ENCODE measurements around the gene NTN1. TPM values are rescaled to one million over a fixed set of nuclear protein-coding genes. Genes with fewer than 3 reads are reported as not detected.

NTN1 gene
- total and polyA plus RNA-seq, 2 of the 13 experiments (the other 11 are each of a cell fraction or from before 2014, with no cell fraction given), result 0.04 to 0.05 TPM

DNA sequence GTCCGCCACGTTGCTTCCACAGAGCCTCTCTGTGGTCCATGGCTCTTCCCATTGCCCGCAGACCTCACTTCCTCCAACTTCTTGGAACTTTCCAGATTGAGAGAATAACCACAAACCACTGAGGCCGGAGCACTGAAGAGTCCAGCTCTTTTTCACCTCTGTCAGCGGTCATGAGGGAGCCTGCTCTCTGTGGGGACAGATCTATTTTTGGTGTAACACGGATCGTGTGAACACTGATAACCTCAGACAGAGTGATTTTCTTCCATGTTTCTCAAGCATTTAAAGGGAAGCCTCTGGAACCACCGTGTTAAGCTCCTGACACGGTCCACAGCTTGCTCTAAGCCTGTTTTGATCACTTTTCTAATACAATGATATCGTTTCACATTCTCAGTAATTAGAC, 49.7 kb downstream of the NTN1 start (continued):
- no peak for TF ChIP-seq ZBTB26 (CRISPR knock-in tag; IDR thresholded peaks at IDR 0.05; ENCODE audit: borderline replicate concordance)
- no peak for TF ChIP-seq CCDC6 (CRISPR knock-in tag; IDR thresholded peaks at IDR 0.05)
- no peak for TF ChIP-seq ZNF660 (CRISPR knock-in tag; IDR thresholded peaks at IDR 0.05; ENCODE audit: borderline replicate concordance, low read depth)
- TF ChIP-seq ZNF598 (CRISPR knock-in tag; IDR thresholded peaks at IDR 0.05; ENCODE audit: borderline replicate concordance), result no peak
- no peak for TF ChIP-seq ZNF749 (CRISPR knock-in tag; IDR thresholded peaks at IDR 0.05; ENCODE audit: borderline replicate concordance)
- TF ChIP-seq FOXC1 (CRISPR knock-in tag; IDR thresholded peaks at IDR 0.05; ENCODE audit: borderline replicate concordance), result no peak
- TF ChIP-seq KLF16 (CRISPR knock-in tag; IDR thresholded peaks at IDR 0.05), result no peak

DNA sequence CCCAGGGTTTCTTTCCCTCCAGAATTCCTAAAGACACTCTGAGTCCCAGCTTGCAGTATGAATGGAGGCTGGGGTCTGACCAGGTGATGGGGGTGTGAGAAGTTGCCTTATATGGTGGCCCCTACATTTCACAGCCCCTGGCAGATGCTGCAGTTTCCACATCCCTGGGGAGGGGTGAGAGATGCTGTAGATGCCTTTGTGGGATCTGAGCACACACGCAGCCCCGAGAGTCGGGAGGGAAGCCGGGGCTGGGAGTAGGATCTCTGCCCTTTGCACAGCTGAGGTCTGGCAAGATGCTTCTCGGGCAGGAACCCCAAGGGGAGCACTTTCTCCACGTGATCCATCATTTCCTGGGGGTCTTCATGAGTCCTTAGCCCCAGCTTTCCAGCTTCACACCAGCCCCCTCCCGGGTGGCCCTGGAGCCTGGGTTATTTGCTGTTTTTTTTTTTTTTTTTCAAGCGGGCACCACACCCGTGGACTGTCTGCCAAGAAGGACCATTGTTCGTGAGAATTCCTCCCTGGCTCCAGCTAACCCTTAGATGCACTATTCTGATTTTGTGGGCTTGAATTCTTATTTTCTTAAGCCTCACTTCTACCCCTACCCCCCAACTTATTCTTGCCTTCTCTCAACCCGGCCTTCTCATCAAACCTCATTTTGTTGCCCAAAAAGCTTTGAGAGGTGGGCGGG, 50.6 kb downstream of the NTN1 start:
- FAIRE-seq, result no peak
- Histone ChIP-seq H3K9me3 (ENCODE audit: low read length) (no peaks in the 10 kb centered on the region), H4K20me1 (ENCODE audit: insufficient read depth, low read length) (no peaks in the 10 kb centered on the region), H2AFZ (ENCODE audit: low read length) (no peak overlapping the region), H3K36me3 (replicated peaks in 1 of 2; ENCODE audit: control insufficient read depth in 1 of 2, insufficient read depth in 2 of 2, low read length in 2 of 2) (no peaks in the 10 kb centered on the region), H3K4me2 (ENCODE audit: low read depth, low read length) (no peak overlapping the region), H3K79me2 (ENCODE audit: insufficient read depth, low read length) (no peaks in the 10 kb centered on the region), H3K4me1 (ENCODE audit: insufficient read depth, low read length) (no peaks in the 10 kb centered on the region), H3K4me3 (replicated peaks in 1 of 3; ENCODE audit: insufficient read depth in 1 of 3, low read depth in 2 of 3, low read length in 3 of 3) (no peak overlapping the region), H3K27me3 (ENCODE audit: control insufficient read depth in 1 of 2, insufficient read depth in 2 of 2, low read length in 2 of 2) (peaks cover 8 to 62% of the 10 kb centered on the region in 2 experiments; a peak in 3 of 5 replicates), H3K9ac (ENCODE audit: insufficient read depth, low read depth, low read length) (no peak overlapping the region), H3K27ac (ENCODE audit: extremely low read length, insufficient read depth, low read length) (no peak overlapping the region)
- no peak for DNase-seq (ENCODE audit: low spot score)
- ATAC-seq, result no peak
- BruUV-seq (replicated peaks), result no TSS peak
- in situ Hi-C loops (cut with HindIII; ENCODE audit: extremely low pct_ligation_motif_present, low pct_unique_long_range_greater_than_20kb) (no loop called here), intact Hi-C loops (cut with micrococcal nuclease; ENCODE audit: unreplicated experiment) (no loop called here)
- 8% methylated on average over 7 of the region's 12 CpGs for WGBS (ENCODE audit: low lambda C conversion rate)
- ChIA-PET POLR2A (no interaction called here), CTCF (ENCODE audit: low intra/inter-chr PET ratio, low total read pairs) (no interaction called here)
- TF ChIP-seq TARDBP (CRISPR knock-in tag; IDR thresholded peaks at IDR 0.05), result no peak
- no peak for TF ChIP-seq AHDC1 (CRISPR knock-in tag; IDR thresholded peaks at IDR 0.05; ENCODE audit: borderline replicate concordance)
- no peak for TF ChIP-seq ZNF792 (CRISPR knock-in tag; IDR thresholded peaks at IDR 0.05)
- TF ChIP-seq ZSCAN31 (CRISPR knock-in tag; IDR thresholded peaks at IDR 0.05; ENCODE audit: low read depth), result no peak
- no peak for TF ChIP-seq ZNF30 (CRISPR knock-in tag; IDR thresholded peaks at IDR 0.05)
- TF ChIP-seq SALL1 (CRISPR knock-in tag; IDR thresholded peaks at IDR 0.05), result no peak
- TF ChIP-seq ZNF331 (CRISPR knock-in tag; IDR thresholded peaks at IDR 0.05), result no peak
- no peak for TF ChIP-seq ZBTB26 (CRISPR knock-in tag; IDR thresholded peaks at IDR 0.05; ENCODE audit: borderline replicate concordance)
- no peak for TF ChIP-seq ZNF747 (CRISPR knock-in tag; IDR thresholded peaks at IDR 0.05; ENCODE audit: borderline replicate concordance)

Measured in HepG2 (cell line).